Endothelial cell of umbilical vein (primary cell): ENCODE results near the gene TXN2. TPM values are rescaled to one million over a fixed set of nuclear protein-coding genes. Genes with fewer than 3 reads are reported as not detected.

Experiments used
- BruUV-seq: library from RNA; stranded (reverse); fragments of 400-500 nt; replicated peaks from 2 replicates; lab custom pipeline; 2021; lab: Mats Ljungman, UMichigan
- CTCF ChIA-PET: fragments of 300-600, 350-600 bp; sonication (Branson Sonifier 250); formaldehyde crosslinking; loops from one replicate; lab custom pipeline; 2021; ENCODE audit warnings: antibody characterized with exemption, inconsistent platforms; lab: Charles Lee
- POLR2A ChIA-PET: fragments of 300-600, 350-600 bp; sonication (Branson Sonifier 250); formaldehyde crosslinking; loops from one replicate; lab custom pipeline; 2021; ENCODE audit warnings: antibody characterized with exemption, inconsistent platforms; lab: Charles Lee
- DNase-seq: peaks from one replicate; pipeline ENCODE4 v3.0.0-alpha.2; 2011; ENCODE audit warnings: low read depth, low spot score
- FAIRE-seq: peaks from 2 replicates; lab custom pipeline; 2011; peaks lifted over from hg19 to GRCh38; lab: Jason Lieb, UNC
- H2AFZ ChIP-seq: 2 replicates; pipeline ENCODE4 v1.6.0; 2012; ENCODE audit warnings: low read depth, low read length, control low read depth, inconsistent platforms
- H3K27ac ChIP-seq: 2 replicates; pipeline ENCODE4 v1.5.1; 2011; ENCODE audit warnings: low read depth, mild to moderate bottlenecking, control low read depth, low read length, moderate library complexity; ENCODE audit not compliant: insufficient read depth
- H3K27me3 ChIP-seq, 2 experiments: 2 replicates each; pipeline versions ENCODE4 v1.6.0 to v1.6.1; 2011; ENCODE audit warnings: low read length in 2 of 2, mixed read lengths in 1 of 2; ENCODE audit not compliant: control insufficient read depth in 2 of 2, insufficient read depth in 2 of 2
- H3K36me3 ChIP-seq, 2 experiments: 2 replicates in 1 of 2; 3 replicates in 1 of 2; pipeline ENCODE4 v1.5.1; 2011; ENCODE audit warnings: low read length in 2 of 2, mild to moderate bottlenecking in 1 of 2, moderate library complexity in 1 of 2; ENCODE audit not compliant: control insufficient read depth in 2 of 2, insufficient read depth in 2 of 2; ENCODE audit errors: extremely low read depth in 1 of 2
- H3K4me1 ChIP-seq: 3 replicates; pipeline ENCODE4 v1.5.1; 2011; ENCODE audit warnings: mild to moderate bottlenecking, low read length; ENCODE audit not compliant: control insufficient read depth, insufficient read depth; ENCODE audit errors: extremely low read depth
- H3K4me2 ChIP-seq: 2 replicates; pipeline ENCODE4 v1.6.1; 2011; ENCODE audit warnings: low read length, control low read depth, mixed read lengths; ENCODE audit not compliant: insufficient read depth
- H3K4me3 ChIP-seq, 3 experiments: fragments of 200-600 bp in 1 of 3; sonication (generic), shearing (Covaris generic) in 1 of 3; replicated peaks in 1 of 3; 2 replicates each; pipeline ENCODE4 v1.5.1; 2011 to 2016; ENCODE audit warnings: control low read depth in 3 of 3, low read length in 3 of 3, mild to moderate bottlenecking in 2 of 3, inconsistent platforms in 1 of 3, low read depth in 1 of 3, moderate library complexity in 1 of 3; ENCODE audit not compliant: insufficient read depth in 1 of 3
- H3K79me2 ChIP-seq: 2 replicates; pipeline ENCODE4 v1.6.0; 2012; ENCODE audit warnings: low read length, inconsistent platforms; ENCODE audit not compliant: control insufficient read depth, insufficient read depth
- H3K9ac ChIP-seq: replicated peaks from 2 replicates; pipeline ENCODE3; 2011; ENCODE audit warnings: low read length, control low read depth; ENCODE audit not compliant: insufficient read depth; ENCODE audit errors: extremely low read depth
- H3K9me1 ChIP-seq: replicated peaks from 3 replicates; pipeline ENCODE4 v1.6.0; 2011; ENCODE audit warnings: mild to moderate bottlenecking, low read length; ENCODE audit not compliant: control insufficient read depth, insufficient read depth; ENCODE audit errors: extremely low read depth
- H3K9me3 ChIP-seq: replicated peaks from 2 replicates; pipeline ENCODE4 v1.5.1; 2012; ENCODE audit warnings: low read length, inconsistent platforms; ENCODE audit not compliant: control insufficient read depth, insufficient read depth
- H4K20me1 ChIP-seq: replicated peaks from 2 replicates; pipeline ENCODE3; 2011; ENCODE audit warnings: mild to moderate bottlenecking, low read length; ENCODE audit not compliant: control insufficient read depth, insufficient read depth; ENCODE audit errors: extremely low read depth
- CTCF ChIP-seq, 2 donors: IDR thresholded peaks; 1 replicate in 1 of 2; 2 replicates in 1 of 2; pipeline ENCODE4 v1.5.1; 2011; ENCODE audit warnings: low read length in 2 of 2, mild to moderate bottlenecking in 2 of 2, moderate library complexity in 2 of 2, control low read depth in 1 of 2, inconsistent platforms in 1 of 2, low read depth in 1 of 2; ENCODE audit not compliant: insufficient read depth in 1 of 2; ENCODE audit errors: extremely low read depth in 1 of 2
- EZH2 ChIP-seq: IDR thresholded peaks from 2 replicates; pipeline ENCODE4 v1.6.1; 2012; ENCODE audit warnings: borderline replicate concordance, low read depth, mild to moderate bottlenecking, moderate library complexity, low read length, inconsistent platforms; ENCODE audit not compliant: severe bottlenecking
- FOS ChIP-seq: IDR thresholded peaks from 2 replicates; pipeline ENCODE4 v1.6.1; 2011; ENCODE audit warnings: mild to moderate bottlenecking, low read length, moderate library complexity, borderline replicate concordance; ENCODE audit not compliant: insufficient read depth
- GATA2 ChIP-seq: IDR thresholded peaks from 2 replicates; pipeline ENCODE4 v1.7.0; 2011; ENCODE audit warnings: low read depth, mild to moderate bottlenecking, moderate library complexity, mixed read lengths, low read length; ENCODE audit not compliant: insufficient read length, insufficient read depth
- JUN ChIP-seq: IDR thresholded peaks from 2 replicates; pipeline ENCODE4 v1.6.1; 2011; ENCODE audit warnings: borderline replicate concordance, low read depth; ENCODE audit not compliant: insufficient read length, insufficient read depth
- MAX ChIP-seq: IDR thresholded peaks from 2 replicates; pipeline ENCODE4 v1.6.1; 2011; ENCODE audit not compliant: insufficient read depth, insufficient read length
- MYC ChIP-seq: IDR thresholded peaks from one replicate; pipeline ENCODE4 v1.6.1; 2011; ENCODE audit warnings: mild to moderate bottlenecking, low read depth, low read length
- POLR2A ChIP-seq: IDR thresholded peaks from 2 replicates; pipeline ENCODE4 v1.6.1; 2012; ENCODE audit warnings: low read depth, mild to moderate bottlenecking, control low read depth, low read length
- POLR2AphosphoS5 ChIP-seq: IDR thresholded peaks from 2 replicates; pipeline ENCODE4 v1.6.1; 2012; ENCODE audit warnings: low read depth, mild to moderate bottlenecking, control low read depth, low read length, moderate library complexity; ENCODE audit not compliant: insufficient read depth
- dilution Hi-C: fragments of 300-500 bp; cut with MboI; formaldehyde crosslinking; loops from one replicate; pipeline ENCODE4 v1.15.0; 2019; ENCODE audit warnings: low sequenced_read_pairs; ENCODE audit not compliant: extremely low pct_ligation_motif_present
- intact Hi-C: fragments of 100-400 bp; cut with micrococcal nuclease; formaldehyde crosslinking; loops from one replicate; pipeline ENCODE4 v1.10.0; 2022
- polyA plus RNA-seq, 4 experiments: library from polyadenylated mRNA; depleted of rRNA in 3 of 4; stranded (reverse) in 3 of 4; unstranded in 1 of 4; fragments of >200 nt; gene quantifications; 2 replicates each; pipeline versions ENCODE4 v1.2.1 to v1.2.3, GENCODE V29; 2011 to 2012; ENCODE audit warnings: missing spikeins in 1 of 4
- total RNA-seq: library from RNA; stranded (reverse); gene quantifications from 2 replicates; pipeline ENCODE4 v1.2.3, GENCODE V29; 2021

TXN2 gene
- total and polyA plus RNA-seq, 2 donors (not counting 3 experiments of a cell fraction or from before 2014, with no cell fraction given) = 75.9 to 183 TPM

GRCh38 chr22:36528341-36528740 is 46.9 kb upstream of the TXN2 start:
- H3K9me3 ChIP-seq = no peaks in the 10 kb centered on the region
- no peaks in the 10 kb centered on the region for H4K20me1 ChIP-seq
- H2AFZ ChIP-seq = no peak overlapping the region
- TF ChIP-seq MAX (no peak), MYC (no peak), EZH2 (no peak), POLR2AphosphoS5 (no peak), GATA2 (no peak), JUN (no peak)
- intact Hi-C loops (loop anchor here (2.0 to 5.0 kb wide), 2 partner anchors 22 to 196 kb away; partner anchors contain the start of gene FOXRED2), dilution Hi-C loops (no loop called here)
- peaks cover 34% of the 10 kb centered on the region for H3K79me2 ChIP-seq
- H3K9me1 ChIP-seq = no peaks in the 10 kb centered on the region
- peak overlapping the region; percentile 84 for H3K27ac ChIP-seq
- FAIRE-seq (no peak), DNase-seq (no peak)
- H3K4me3 ChIP-seq = peak overlapping the region; percentile 68 to 95 (median 72)
- peaks cover 15% of the 10 kb centered on the region for H3K4me1 ChIP-seq
- peak overlapping the region; percentile 92 for H3K9ac ChIP-seq
- ChIA-PET CTCF (interaction anchor here (1.3 kb wide), 1 partner anchor 17 kb away, joined by 7 read pairs; no protein-coding TSS in a partner anchor), POLR2A (interaction anchor here (0.6 to 0.7 kb wide), 2 partner anchors 10 to 70 kb away, joined by 3 read pairs; no protein-coding TSS in a partner anchor)
- no TSS peak for BruUV-seq
- no peaks in the 10 kb centered on the region for H3K27me3 ChIP-seq
- H3K36me3 ChIP-seq = peaks cover 19 to 24% of the 10 kb centered on the region in 2 experiments
- peak overlapping the region; percentile 92 for H3K4me2 ChIP-seq

- H3K27ac ChIP-seq = no peak overlapping the region
- no peak overlapping the region for H3K9ac ChIP-seq
- no TSS peak for BruUV-seq
- H3K4me3 ChIP-seq = no peak overlapping the region
- FAIRE-seq (no peak), DNase-seq (no peak)
- H3K9me1 ChIP-seq = no peaks in the 10 kb centered on the region
- CTCF ChIA-PET = no interaction called here
- no peak overlapping the region for H3K4me2 ChIP-seq
- intact Hi-C loops (no loop called here), dilution Hi-C loops (no loop called here)
- H2AFZ ChIP-seq = no peak overlapping the region
- no peaks in the 10 kb centered on the region for H4K20me1 ChIP-seq
- TF ChIP-seq GATA2 = no peak
- no peak for TF ChIP-seq POLR2AphosphoS5
- TF ChIP-seq FOS = no peak
- no peak for TF ChIP-seq POLR2A
- no peak for TF ChIP-seq EZH2
- no peak for TF ChIP-seq JUN
- TF ChIP-seq MYC = no peak
- TF ChIP-seq CTCF (IDR thresholded peaks at IDR 0.05; ENCODE audit: extremely low read depth in 1 of 2, insufficient read depth in 1 of 2, low read depth in 1 of 2, low read length in 2 of 2) = no peak
- TF ChIP-seq MAX = no peak
- H3K9me3 ChIP-seq = no peaks in the 10 kb centered on the region
- POLR2A ChIA-PET = no interaction called here
- H3K79me2 ChIP-seq = peaks cover 21% of the 10 kb centered on the region
- no peaks in the 10 kb centered on the region for H3K27me3 ChIP-seq
- H3K4me1 ChIP-seq = peaks cover 6% of the 10 kb centered on the region
- H3K36me3 ChIP-seq = peaks cover 47 to 73% of the 10 kb centered on the region in 2 experiments
These were observed 41.2 kb upstream of the TXN2 start for GRCh38 chr22:36522662-36523061.
